ENCODE data around the gene CLDN14. TPM values are rescaled to one million over a fixed set of nuclear protein-coding genes. Genes with fewer than 3 reads are reported as not detected.

Gene CLDN14
- total and polyA plus RNA-seq, 4 donors = 0.08 to 0.49 (median 0.15) TPM; not detected in 1

DNA sequence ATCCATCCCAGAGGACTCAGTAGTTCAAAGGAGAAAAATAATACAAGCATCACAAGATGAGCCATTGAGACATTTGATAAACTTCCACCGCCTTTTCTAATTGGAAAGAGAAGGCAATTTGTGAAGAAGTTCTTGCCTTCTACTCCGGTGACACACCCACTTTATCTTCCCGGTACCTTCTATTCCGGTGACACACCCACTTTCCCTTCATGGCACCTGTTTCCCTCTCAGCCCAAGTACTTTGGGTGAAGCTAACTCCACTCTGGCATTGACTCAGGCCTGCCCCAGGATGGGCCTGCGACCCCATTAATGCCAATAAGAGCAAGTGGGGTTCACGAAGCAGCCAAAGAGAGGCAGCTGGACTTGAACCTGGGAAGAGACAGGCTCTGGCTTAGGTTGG, 38.2 kb downstream of the CLDN14 start:
- 94 to 96% methylated on average over 6 of the region's 6 CpGs for WGBS, 2 donors
- Histone ChIP-seq H3K36me3 (ENCODE audit: control insufficient read depth in 4 of 4, insufficient read depth in 4 of 4, low read length in 4 of 4) (no peaks in the 10 kb centered on the region), H3K4me3 (no peak overlapping the region), H3K27me3 (ENCODE audit: control insufficient read depth in 3 of 3, insufficient read depth in 3 of 3, low read length in 2 of 3) (no peaks in the 10 kb centered on the region), H3K9ac (ENCODE audit: insufficient read depth in 1 of 2, low read length in 2 of 2) (no peak overlapping the region), H3K27ac (ENCODE audit: low read depth in 1 of 2, low read length in 1 of 2) (no peak overlapping the region), H3K9me3 (ENCODE audit: control insufficient read depth in 4 of 4, insufficient read depth in 3 of 4, low read length in 3 of 4) (peaks cover 0 to 2% (median 0%) of the 10 kb centered on the region in 4 donors), H3K4me1 (ENCODE audit: control insufficient read depth in 5 of 5, insufficient read depth in 5 of 5, low read length in 5 of 5) (no peaks in the 10 kb centered on the region)
- no peak for DNase-seq
- no peak for ATAC-seq (ENCODE audit: insufficient read depth, low FRiP score)
- no peak for TF ChIP-seq CTCF (IDR thresholded peaks at IDR 0.05; ENCODE audit: control extremely low read depth, extremely low read depth)

GRCh38 chr21:36437745-36438128, 42.2 kb downstream of the CLDN14 start:
- no peak for TF ChIP-seq CTCF (IDR thresholded peaks at IDR 0.05; ENCODE audit: control extremely low read depth, extremely low read depth)

DNA sequence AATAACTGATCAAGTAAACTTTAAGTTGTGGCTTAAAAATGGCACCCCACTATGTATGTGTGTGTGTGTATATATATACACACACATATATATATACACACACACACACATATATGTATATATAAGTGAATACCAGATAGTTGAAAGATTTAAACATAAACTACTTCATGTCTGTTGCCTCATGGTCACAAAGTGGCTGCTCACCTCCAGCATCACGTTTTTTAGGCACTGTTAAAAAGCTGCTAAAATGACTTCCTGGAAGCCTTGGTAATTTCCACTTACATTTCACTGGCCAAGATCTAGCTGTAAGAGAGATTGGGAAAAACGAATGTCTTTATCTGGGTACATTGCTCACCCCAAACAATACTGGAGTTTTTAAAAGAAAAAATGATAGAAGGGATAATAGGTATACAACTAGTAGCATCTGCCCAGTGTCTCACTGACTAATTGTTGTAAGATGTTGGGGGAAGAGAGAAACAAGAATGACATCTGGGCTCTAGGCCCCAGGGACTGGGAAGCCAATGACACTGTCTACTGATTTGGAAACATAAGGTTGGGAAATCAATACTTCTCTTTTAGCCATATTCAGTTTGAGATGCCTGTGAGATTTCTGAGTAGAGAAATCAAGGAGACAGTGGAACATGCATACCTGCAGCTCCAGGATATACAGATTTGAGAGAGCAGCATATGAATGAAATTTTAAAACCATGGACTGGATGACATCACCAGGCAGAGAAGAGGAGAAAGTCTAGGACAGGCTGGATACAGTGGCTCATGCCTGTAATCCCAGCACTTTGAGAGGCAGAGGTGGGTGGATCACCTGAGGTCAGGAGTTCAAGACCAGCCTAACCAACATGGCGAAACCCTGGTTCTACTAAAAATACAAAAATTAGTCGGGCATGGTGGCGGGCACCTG, 42.8 kb downstream of the CLDN14 start:
- Histone ChIP-seq H3K9me3 (ENCODE audit: control insufficient read depth in 4 of 4, insufficient read depth in 3 of 4, low read length in 3 of 4) (peaks cover 0 to 2% (median 0%) of the 10 kb centered on the region in 4 donors), H3K4me1 (ENCODE audit: control insufficient read depth in 5 of 5, insufficient read depth in 5 of 5, low read length in 5 of 5) (peaks cover 0 to 2% (median 0%) of the 10 kb centered on the region in 5 donors), H3K9ac (ENCODE audit: insufficient read depth in 1 of 2, low read length in 2 of 2) (no peak overlapping the region), H3K27me3 (ENCODE audit: control insufficient read depth in 3 of 3, insufficient read depth in 3 of 3, low read length in 2 of 3) (no peaks in the 10 kb centered on the region), H3K36me3 (ENCODE audit: control insufficient read depth in 4 of 4, insufficient read depth in 4 of 4, low read length in 4 of 4) (no peaks in the 10 kb centered on the region), H3K4me3 (no peak overlapping the region), H3K27ac (ENCODE audit: low read depth in 1 of 2, low read length in 1 of 2) (no peak overlapping the region)
- WGBS, 2 donors = 83 to 85% methylated on average over 5 of the region's 5 CpGs
- ATAC-seq (ENCODE audit: insufficient read depth, low FRiP score) = no peak
- TF ChIP-seq CTCF (IDR thresholded peaks at IDR 0.05; ENCODE audit: control extremely low read depth, extremely low read depth) = no peak
- DNase-seq = no peak

More at GRCh38 chr21:36437745-36438128, 42.2 kb downstream of the CLDN14 start:
- Histone ChIP-seq H3K36me3 (ENCODE audit: control insufficient read depth in 4 of 4, insufficient read depth in 4 of 4, low read length in 4 of 4) (no peaks in the 10 kb centered on the region), H3K27ac (ENCODE audit: low read depth in 1 of 2, low read length in 1 of 2) (no peak overlapping the region), H3K27me3 (ENCODE audit: control insufficient read depth in 3 of 3, insufficient read depth in 3 of 3, low read length in 2 of 3) (no peaks in the 10 kb centered on the region), H3K4me1 (ENCODE audit: control insufficient read depth in 5 of 5, insufficient read depth in 5 of 5, low read length in 5 of 5) (no peaks in the 10 kb centered on the region), H3K9me3 (ENCODE audit: control insufficient read depth in 4 of 4, insufficient read depth in 3 of 4, low read length in 3 of 4) (peaks cover 0 to 2% (median 0%) of the 10 kb centered on the region in 4 donors), H3K9ac (ENCODE audit: insufficient read depth in 1 of 2, low read length in 2 of 2) (no peak overlapping the region), H3K4me3 (no peak overlapping the region)
- ATAC-seq (ENCODE audit: insufficient read depth, low FRiP score) = peak; percentile 53
- DNase-seq = no peak
- 12 to 31% methylated on average over 6 of the region's 6 CpGs for WGBS, 2 donors

Measured in lung (tissue), 12 donors.